ENCODE results near the gene RC3H2.
"Not testable (repeated sequence)": the region's sequence is repeated elsewhere in the genome, so short reads cannot be mapped to it uniquely, and the experiment has no call there.

Gene RC3H2

DNA sequence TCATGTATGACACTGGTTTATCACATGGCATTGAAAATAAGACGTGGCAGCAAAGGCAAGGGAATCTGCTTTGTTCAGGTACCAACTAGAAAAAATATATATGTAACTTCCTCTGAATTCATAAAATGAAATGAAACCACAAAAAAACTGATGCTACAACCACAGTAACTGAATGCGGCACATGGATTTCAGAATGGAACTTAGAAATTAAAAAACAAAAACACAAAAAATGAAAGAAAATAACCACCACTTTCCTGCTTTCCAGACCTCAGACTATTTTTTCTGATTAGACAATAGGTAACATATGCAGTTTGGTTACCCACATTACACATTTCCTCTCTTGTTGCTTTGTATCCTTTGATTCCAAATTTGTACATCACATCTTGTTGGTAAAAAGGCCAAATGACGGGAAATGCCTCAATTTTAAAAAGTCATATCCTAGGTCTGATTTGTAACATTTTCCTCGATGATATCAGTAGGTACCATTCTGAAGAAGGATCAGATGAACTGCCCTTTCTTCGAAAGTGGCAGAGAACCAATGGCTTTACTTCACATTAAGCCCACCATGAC, 58.7 kb downstream of the RC3H2 start:
- no peak for DNase-seq (ENCODE audit: low read depth in 2 of 2)

DNA sequence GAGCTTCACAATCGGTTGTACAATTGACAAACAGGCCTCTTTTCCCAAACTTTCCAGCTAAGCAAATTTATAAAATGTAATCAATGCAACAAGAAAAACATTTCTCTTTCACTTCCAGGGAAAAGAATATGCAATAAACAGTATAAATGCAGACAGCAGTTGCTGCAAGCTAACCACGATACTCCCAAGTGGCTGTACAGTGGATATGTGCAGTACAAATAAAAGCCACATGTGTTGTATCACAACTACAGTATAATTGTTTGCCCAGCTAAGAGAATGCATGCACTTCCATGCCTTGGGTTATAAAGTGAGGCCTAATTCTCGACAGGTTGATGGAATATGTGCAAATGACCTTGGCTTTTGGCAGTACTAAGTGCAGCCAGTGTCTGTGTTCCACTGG, 60.0 kb downstream of the RC3H2 start:
- DNase-seq (ENCODE audit: low read depth in 2 of 2) = no peak

DNA sequence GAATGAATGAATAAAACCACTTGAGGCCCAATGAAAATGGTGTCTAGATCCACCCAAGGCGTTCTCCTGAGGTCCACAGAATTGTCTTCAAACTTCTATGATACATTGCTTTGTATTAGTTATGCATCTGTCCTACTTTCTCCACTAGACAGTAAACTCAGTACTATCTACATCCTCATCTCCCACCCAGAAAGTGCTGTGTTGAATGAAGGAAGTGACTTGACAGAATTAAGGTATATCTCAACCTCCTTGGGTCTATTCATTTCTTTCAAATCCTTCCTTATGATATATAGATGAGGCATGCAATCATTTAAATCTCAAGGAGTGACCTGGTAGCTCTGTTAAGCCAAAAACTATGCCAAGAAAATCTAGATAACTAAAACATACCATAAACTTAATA, 61.0 kb downstream of the RC3H2 start:
- no peak for DNase-seq (ENCODE audit: low read depth in 2 of 2)

DNA sequence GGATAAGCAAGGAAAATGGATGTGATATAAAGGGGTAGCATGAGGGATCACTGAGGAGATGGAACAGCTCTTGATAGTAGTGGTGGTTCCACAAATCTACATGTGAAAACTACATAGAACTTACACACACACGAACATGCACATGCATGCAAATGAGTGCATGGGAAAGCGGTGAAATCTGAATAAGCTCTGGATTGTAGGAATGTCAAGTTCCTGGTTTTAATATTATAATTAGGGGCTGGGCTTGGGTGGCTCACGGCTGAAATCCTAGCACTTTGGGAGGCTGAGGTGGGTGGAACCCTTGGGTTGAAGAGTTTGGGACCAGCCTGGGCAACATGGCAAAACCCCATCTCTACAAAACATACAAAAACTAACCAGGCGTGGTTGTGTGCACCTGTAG, 63.7 kb downstream of the RC3H2 start:
- DNase-seq (ENCODE audit: low read depth in 2 of 2) = no peak

DNA sequence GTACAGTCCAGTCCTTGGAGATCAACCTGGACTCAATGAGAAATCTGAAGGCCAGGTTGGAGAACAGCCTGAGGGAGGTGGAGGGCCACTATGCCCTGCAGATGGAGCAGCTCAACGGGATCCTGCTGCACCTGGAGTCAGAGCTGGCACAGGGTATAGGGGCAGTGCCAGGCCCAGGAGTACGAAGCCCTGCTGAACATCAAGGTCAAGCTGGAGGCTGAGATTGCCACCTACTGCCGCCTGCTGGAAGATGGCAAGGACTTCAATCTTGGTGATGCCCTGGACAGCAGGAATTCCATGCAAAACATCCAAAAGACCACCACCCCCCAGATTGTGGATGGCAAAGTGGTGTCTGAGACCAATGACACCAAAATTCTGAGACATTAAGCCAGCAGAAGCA, 66.7 kb downstream of the RC3H2 start:
- not testable (repeated sequence) for DNase-seq (ENCODE audit: low read depth in 2 of 2)

DNA sequence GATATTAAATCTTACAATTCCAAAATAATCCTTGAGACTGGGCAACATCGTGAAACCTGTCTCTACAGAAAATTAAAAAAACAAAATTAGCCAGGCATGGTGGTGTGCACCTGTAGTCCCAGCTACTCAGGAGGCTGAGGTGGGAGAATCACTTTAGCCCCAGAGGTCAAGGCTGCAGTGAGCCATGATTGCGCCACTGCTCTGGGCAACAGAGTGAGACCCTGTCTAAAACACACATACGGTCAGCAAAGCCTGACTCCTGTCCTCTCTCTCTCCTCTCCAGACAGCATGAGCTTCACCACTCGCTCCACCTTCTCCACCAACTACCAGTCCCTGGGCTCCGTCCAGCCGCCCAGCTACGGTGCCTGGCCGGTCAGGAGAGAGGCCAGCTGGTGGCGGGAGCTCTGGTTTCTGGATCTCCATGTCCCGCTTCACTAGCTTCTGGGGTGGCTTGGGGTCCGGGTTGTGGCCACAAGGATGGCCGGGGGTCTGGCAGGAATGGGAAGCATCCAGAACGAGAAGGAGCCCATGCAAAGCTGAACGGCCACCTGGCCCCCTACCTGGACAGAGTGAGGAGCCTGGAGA, 67.8 kb downstream of the RC3H2 start:
- no peak for DNase-seq (ENCODE audit: low read depth in 2 of 2)

DNA sequence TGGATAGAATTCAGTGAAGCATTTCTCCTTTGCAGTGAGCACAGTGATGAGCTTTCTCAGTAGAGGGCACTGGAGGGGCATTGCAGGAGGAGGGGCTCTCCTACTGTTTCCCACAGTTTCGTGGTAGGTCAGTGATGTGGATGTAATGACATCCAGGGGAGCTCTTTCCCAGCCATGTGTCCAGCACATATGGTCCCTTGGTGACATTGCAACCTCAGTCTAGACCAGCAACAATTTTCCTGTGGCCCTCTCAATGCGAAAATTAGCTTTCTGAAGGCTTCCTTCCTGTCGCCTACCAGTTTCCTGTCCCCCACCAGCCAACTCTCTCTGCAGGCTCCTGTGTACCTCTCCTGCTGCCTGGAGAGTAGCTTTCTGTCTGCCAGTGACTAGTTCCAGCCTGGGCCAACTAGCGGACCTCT, 69.8 kb downstream of the RC3H2 start:
- no peak for DNase-seq (ENCODE audit: low read depth in 2 of 2)

DNA sequence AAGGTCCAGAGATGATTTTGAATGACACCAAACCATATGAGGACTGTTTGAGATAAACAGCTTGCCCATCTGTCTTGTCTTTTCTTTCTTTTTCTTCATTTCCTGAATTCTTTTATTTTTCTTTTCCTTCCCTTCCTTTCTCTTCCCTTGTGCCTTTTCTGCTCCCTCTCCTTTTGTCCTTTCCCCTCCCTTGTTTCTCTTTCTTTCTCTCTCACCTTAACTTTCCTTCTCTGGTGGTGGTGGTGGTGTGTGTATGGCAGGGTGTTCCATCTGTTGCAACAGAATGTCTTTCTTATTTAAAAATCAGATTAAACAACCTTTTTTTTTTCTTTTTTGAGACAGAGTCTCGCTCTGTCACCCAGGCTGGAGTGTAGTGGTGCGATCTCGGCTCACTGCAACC, 73.0 kb downstream of the RC3H2 start:
- no peak for DNase-seq (ENCODE audit: low read depth in 2 of 2)

DNA sequence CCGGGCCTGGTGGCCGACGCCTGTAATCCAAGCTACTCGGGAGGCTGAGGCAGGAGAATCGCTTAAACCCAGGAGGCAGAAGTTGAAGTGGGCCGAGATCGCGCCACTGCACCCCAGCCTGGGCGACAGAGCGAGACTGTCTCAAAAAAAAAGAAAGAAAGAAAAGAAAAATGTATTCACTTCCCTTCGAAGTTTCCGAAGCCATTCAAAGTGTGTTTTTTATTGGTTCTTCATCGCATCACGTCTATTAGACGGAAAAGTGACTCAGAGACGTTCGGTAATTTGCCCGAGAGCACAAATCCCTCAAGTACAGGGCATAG, 76.2 kb downstream of the RC3H2 start:
- DNase-seq (ENCODE audit: low read depth in 2 of 2) = not testable (repeated sequence)

DNA sequence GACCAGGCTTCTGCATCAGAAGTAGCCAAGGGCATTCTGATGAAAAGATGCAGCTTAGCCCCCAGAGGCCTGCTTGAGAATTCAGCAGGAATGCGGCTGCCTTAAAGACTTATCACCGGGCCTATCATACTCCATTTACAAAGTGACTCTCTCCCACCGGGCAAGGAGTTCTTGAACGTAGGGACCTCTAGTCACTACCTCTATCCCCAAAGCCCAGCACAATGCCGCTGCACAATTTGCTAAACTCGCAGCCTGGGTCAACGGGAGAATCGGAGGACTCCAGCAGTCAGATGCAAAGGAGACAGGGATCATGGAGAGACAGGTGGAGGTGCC, 77.4 kb downstream of the RC3H2 start:
- DNase-seq (ENCODE audit: low read depth in 2 of 2) = no peak

DNA sequence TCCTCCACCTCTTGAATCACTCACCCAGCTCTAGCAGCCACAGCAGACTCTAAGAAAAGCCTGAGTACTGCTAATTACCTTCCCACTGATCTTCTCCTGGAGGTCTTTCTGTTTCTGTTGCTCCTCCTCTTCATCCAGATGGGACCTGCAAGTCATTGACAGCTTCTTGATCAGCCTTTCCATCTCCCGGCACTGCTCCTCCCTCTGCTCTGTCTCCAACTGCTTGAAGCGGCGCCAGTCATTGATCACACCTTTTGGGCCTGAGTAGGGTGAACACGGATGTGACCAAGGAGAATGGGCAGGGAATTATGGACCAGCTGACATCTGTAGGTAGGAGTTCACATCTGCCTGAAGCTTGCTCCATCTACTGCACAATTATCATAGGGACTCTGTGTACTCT, 82.2 kb downstream of the RC3H2 start:
- DNase-seq (ENCODE audit: low read depth in 2 of 2) = no peak

DNA sequence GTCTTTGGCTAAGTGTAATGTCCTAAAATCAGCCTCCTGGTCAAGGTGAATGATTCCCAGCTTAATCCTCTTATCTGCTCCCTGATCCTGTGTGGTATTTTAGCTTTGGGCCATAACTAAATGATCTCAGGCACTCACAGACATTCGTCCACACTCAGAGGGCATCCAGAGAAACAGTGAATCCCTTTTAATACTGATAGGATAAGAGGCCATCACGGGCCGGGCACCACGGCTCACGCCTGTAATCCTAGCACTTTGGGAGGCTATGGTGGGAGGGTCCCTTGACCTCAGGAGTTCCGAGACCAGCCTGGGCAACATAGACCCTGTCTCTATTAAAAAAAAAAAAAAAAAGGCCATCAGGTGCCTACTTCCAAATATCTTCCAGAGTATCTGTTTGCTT, 83.1 kb downstream of the RC3H2 start:
- DNase-seq (ENCODE audit: low read depth in 2 of 2) = no peak

DNA sequence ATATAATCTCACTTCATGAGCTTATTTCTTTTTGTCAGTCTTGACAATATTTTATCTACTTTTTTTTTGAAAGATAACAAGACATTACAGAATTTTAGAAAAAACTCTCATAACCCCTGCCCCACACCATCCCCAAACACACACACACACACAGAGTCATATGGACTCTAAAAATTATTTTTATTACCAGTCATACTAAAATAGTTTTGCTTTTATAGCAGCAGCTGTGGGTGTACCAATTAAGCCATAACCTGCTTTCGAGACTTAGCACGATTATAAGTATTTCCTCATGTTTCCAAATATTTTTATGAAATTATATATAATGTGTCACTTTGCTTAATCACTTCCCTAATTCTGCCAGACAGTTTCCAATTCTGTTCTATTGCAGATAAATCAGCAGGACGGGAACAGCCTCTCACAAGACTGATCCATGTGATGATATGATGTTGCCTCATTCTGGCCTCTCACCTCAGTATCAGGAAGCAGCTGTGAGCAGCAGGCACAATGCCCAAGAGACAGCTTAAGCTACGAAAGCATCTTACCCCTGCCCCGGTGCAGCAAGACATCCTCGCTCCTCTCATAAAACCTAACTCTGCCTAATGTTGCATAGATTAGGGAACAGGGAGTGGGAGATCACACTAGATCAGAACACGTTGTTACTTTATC, 83.7 kb downstream of the RC3H2 start:
- no peak for DNase-seq (ENCODE audit: low read depth in 2 of 2)

DNA sequence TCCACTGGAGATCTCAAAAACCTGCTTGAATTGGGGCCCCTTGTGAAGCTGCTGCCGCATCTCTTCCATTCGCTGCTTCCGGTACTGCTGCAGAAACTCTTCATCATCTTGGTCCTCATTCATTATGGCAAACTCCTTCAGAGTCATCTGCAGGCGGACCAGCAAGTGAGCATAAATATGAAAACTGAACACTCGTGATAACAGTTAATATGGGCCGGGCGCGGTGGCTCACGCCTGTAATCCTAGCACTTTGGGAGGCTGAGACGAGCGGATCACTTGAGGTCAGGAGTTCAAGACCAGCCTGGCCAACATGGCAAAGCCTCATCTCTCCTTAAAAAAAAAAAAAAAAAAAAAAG, 84.7 kb downstream of the RC3H2 start:
- no peak for DNase-seq (ENCODE audit: low read depth in 2 of 2)

DNA sequence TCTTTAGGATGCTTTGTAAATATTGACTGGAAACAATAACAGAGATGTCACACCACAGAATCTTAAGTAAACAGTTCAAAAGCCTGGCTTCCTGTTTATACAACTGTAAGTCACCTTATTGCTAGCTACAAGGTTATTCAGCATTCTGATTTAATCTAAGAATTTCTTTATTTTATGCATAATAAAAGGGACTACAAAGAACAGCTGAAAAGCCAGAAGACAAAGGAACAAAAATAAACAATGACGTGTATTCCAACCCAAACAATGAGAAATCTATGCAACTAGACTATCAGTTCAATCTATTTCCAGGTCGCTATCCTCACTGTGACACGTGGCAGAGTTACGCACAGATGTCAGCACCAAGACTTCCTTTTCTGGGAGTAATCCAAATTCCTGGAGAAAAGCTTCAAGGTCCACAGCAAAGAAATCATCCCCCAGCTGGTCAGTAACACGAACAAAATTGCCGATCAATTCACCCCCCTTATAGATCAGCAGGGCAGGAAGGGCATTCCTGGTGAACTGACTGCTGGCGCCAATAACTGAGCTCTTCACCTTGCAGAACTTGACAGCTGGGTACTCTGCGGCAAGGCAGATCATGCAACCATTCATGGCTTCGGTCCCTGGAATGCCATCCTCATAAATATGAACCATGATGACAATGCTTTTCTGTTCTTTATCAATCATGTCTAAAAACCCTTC, 85.2 kb downstream of the RC3H2 start:
- no peak for DNase-seq (ENCODE audit: low read depth in 2 of 2)

DNA sequence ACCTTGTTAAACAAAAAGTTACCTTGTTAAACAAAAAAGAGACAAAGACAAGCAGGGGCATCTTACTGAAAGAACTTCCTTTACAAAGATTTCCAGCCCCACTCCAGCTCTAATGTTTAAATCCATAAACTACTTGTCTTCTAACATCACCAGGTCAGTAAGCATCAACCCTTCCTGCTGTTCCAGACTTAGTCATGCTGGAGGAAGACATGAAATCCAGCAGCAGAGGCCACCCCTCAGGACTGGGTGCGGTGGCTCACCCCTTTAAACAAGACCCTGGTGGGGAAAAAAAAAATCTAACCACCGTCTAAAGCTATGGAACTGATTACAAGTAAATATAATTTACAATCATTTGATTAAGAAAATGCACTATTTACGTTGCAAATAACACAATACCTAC, 85.8 kb downstream of the RC3H2 start:
- DNase-seq (ENCODE audit: low read depth in 2 of 2) = no peak

DNA sequence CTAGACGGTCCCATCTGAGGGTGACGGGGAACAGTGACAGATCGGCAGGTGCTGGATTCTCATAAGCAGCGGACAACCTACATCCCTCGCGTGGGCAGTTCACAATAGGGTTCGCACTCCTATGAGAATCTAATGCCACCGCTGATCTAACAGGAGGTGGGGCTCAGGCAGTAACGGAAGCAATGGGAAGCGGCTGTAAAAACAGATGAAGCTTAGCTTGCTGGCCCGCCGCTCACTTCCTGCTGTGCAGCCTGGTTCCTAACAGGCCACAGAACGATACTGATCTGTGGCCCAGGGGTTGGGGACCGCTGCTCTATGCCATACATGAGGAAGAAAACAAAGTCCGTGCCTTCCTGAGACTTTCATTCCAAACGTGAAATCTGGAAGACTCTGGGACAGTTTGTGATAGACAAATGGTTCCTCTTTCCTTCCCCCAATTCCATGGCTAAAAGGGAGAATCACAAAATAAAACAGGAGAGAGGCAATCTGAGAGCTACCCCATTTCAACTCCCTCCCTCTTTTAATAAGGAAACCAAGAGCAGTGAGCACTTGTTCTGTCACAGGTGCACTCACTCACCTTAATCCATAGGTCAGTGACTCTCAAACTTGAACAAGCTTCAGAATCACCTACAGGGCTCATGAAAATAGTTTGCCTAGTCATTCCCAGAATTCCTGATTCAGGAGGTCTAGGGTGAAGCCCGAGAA, 88.8 kb downstream of the RC3H2 start:
- peak in 1 of 2 donors; percentile 15 for DNase-seq (ENCODE audit: low read depth in 2 of 2)

DNA sequence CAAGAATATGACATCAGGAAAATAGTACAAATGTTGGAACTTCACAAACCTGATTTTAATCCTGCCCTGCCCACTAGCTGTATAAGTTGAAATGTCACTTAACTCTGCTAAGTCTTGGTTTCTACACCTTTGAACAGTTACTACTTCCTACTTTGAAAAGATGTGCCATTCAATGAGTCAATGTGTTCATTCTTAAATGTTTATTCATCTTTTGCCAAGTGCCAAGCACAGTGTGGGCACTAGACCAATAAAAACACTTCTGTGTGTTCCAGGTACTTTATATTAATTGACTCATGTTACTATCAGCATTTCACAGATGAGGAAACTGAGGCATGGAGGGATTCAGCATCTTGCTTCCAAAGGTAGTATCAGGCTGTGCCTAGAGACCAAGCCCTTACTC, 89.6 kb downstream of the RC3H2 start:
- no peak for DNase-seq (ENCODE audit: low read depth in 2 of 2)

DNA sequence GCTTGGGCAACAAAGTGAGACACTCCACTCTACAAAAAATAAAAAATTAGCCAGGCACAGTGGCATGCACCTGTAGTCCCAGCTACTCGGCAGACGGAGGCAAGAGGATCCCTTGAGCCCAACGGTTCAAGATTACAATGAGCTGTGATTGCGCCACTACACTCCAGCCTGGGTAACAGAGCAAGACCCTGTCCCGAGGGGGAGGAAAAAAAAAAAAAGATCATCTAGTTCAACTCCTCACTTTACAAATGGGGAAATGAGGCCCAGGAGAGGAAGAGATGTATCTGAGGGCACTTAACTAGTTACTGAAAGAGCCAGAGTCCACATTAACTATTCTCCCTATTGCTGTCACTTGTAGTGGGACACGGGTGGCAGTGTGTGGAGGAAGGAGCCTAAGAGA, 90.6 kb downstream of the RC3H2 start:
- no peak for DNase-seq (ENCODE audit: low read depth in 2 of 2)

DNA sequence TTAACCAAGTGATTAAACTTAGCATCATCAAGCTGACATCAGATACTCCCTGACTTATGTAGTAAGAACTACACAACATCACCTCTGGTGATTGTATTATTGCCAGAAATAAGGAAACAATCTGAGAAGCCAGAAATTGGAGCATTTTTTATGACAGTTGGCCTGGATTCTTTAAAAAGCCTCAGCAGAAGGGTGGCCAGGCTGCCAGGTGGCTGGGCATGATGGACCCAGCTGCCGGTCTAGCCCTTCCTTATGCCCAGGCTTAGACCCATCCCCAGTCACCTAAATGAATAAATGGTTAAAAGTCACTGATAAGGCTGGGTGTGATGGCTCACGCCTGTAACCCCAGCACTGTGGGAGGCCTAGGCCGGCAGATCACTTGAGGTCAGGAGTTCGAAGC, 92.4 kb downstream of the RC3H2 start:
- no peak for DNase-seq (ENCODE audit: low read depth in 2 of 2)

DNA sequence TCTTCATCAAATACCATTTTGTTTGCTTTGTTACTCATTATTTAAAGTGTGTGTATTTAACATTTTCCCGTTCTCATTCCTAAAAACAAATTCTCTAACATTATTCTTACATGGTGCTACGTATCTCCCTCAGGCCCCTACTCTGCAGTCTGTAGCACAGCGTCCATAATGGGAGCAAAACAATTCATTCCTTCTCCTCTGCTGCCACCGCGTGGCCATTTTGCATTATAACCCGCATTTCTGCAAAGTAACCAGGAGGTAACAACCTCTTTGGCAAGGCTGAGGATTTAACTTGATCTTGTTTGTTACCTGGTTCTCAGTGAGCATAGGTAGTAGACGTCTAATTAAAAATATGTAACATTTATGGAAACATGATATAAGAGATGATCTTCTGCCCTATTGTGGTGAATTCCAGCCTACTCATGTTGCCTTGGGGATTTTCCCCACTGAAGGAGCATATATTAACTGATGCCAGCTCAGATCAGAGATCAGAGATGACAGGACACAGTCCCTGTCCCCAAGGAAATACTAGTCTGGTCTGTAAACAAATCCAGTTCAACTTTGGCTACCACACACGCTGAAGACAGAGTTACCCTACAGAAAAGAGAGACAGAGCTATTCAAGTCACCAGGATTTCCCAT, 94.7 kb downstream of the RC3H2 start:
- DNase-seq (ENCODE audit: low read depth in 2 of 2) = peak; percentile 50 to 63

DNA sequence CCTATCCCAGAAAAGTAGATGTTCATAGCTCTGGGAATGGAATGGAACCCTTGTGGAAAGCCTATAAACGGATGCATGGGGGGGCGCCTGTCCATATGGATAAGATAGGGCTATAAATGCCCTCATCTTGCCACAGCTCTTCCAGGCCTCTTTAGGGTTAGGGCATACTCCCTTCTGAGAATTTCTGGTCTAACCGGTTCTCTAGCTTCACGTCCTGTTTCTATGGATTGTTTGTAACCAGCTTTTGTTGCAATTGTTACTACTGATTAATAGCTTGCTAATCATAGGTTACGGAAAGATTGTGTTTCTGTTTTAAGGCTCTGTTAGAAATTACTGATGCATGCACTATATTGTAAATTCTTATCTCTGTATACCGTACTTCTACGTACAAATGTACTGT, 95.9 kb downstream of the RC3H2 start:
- DNase-seq (ENCODE audit: low read depth in 2 of 2) = not testable (repeated sequence)

Data from stimulated activated CD8-positive, alpha-beta memory T cell treated with anti-CD3 and anti-CD28 coated beads, Interleukin-7, amount 100 ng/mL, for 4 hours (primary cell).